ENCODE data around the gene TBC1D5.

DNA sequence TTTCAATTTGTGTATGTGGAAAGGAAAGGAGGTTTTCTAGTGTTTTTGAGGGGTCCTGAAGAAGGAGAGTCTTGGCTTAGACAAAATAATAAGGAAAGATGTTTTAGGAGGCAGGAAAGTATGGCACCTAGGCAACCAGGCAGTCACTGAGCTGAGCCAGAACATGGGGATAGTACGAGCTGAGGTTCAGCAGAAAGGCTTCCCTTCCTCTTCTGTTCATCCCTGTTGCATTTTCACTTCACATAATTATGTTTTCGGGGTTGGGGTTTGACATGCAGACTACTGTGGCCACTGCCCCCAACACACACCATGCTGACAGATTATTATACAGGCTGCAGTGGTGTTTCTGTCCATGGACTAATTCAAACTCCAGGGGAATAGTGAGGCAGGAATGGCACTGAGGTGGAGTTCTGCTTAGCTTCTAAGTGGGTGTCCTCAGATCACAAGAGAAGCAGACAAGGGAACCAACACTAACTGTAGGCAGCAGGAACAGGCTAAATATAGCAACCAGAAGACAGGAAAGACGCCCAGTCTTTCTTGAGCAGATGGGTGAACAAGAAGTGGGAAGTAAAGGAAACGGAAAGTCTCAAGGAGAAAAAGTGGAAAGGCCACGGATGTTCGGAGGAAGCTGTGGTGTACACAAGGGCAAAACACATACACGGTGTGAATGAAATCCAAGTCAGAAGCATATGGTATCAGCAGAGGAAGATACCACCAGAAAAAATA, 551.9 kb downstream of the TBC1D5 start:
- TF ChIP-seq EZH2 (IDR thresholded peaks at IDR 0.05), result no peak
- TF ChIP-seq POLR2AphosphoS5 (IDR thresholded peaks at IDR 0.05; ENCODE audit: borderline replicate concordance, low read depth, low read length), result no peak
